ENCODE results near the gene XXYLT1. TPM values are rescaled to one million over a fixed set of nuclear protein-coding genes. Genes with fewer than 3 reads are reported as not detected.

The XXYLT1 gene
- total and polyA plus RNA-seq, 9 of the 15 experiments (the other 6 are each of a cell fraction or from before 2014, with no cell fraction given), result 1.9 to 18.9 (median 15.0) TPM

- TF ChIP-seq ETS1 (conservative IDR thresholded peaks at IDR 0.05; ENCODE audit: control insufficient read depth, low read depth, low read length), result no peak
- TF ChIP-seq MBD2 (IDR thresholded peaks at IDR 0.05; ENCODE audit: borderline replicate concordance, low read depth), result no peak
- TF ChIP-seq ZBTB9 (CRISPR knock-in tag; IDR thresholded peaks at IDR 0.05), result no peak
- TF ChIP-seq CEBPZ (IDR thresholded peaks at IDR 0.05; ENCODE audit: borderline replicate concordance, low read depth, low read length), result no peak
- TF ChIP-seq PHF8 (IDR thresholded peaks at IDR 0.05; ENCODE audit: borderline replicate concordance, low read length), result no peak
- no peak for TF ChIP-seq ATF7 (IDR thresholded peaks at IDR 0.05)
- TF ChIP-seq HMG20B (CRISPR knock-in tag; IDR thresholded peaks at IDR 0.05), result no peak
- no peak for TF ChIP-seq ZFX (CRISPR knock-in tag; IDR thresholded peaks at IDR 0.05)
Observed at GRCh38 chr3:195041871-195042742, 228.9 kb downstream of the XXYLT1 start (continued).

Data from K562 (cell line).